GDM1 (cell line): ENCODE data around the gene PPP1R26.
"Not testable (repeated sequence)": the region's sequence is repeated elsewhere in the genome, so short reads cannot be mapped to it uniquely, and the experiment has no call there.

Experiments used
- DNase-seq: peaks from one replicate; lab custom pipeline; 2025; lab: John Stamatoyannopoulos, UW

The PPP1R26 gene, protein sequence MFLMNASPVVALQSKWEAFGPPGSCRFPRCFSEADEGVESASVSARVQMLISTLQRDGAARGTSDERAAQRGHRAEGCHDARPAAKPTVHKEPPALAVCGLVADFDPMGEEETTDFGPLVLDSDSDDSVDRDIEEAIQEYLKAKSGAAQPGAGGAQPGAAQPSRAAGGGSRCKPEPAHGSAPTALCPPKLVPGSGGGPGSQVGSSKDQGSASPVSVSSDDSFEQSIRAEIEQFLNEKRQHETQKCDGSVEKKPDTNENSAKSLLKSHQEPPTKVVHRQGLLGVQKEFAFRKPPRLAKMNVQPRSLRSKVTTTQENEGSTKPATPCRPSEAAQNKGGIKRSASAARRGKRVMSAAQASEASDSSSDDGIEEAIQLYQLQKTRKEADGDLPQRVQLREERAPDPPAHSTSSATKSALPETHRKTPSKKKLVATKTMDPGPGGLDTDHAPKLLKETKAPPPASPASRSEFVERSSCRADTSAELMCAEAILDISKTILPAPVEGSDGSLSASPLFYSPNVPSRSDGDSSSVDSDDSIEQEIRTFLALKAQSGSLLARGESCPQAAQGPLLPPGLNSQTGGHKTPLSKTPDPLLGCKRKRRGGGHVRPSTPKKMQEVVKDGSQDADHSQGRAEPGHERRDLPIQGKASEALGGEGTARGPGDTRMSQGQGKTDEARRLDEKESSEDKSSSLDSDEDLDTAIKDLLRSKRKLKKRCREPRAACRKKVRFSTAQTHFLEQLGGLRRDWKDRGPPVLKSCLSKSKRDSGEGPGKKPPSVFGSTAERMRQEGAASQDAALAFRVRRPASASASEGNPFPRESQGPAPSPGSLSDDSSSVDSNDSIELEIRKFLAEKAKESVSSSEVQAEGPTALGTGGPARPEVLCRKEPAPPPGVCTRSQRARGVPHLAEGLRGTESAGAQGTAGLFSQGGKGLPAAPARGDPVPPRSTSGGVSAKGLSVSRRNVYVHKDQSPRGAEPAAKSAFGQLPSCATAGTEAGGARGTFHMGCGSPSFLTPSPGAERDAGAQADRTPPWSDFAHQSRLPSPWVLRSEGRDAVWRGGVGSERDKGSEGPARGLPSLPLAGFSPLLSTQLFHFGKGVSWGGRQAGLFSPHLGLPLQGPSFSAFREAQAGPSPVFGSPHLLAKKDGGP (N-terminal part only)

GRCh38 chr9:135479469-135480052 lies at the start of gene PPP1R26:
TSS of gene PPP1R26 (plus strand) at chr9:135479782. CDS start at chr9:135484511, 4,729 bp downstream.
- DNase-seq: no peak

DNA sequence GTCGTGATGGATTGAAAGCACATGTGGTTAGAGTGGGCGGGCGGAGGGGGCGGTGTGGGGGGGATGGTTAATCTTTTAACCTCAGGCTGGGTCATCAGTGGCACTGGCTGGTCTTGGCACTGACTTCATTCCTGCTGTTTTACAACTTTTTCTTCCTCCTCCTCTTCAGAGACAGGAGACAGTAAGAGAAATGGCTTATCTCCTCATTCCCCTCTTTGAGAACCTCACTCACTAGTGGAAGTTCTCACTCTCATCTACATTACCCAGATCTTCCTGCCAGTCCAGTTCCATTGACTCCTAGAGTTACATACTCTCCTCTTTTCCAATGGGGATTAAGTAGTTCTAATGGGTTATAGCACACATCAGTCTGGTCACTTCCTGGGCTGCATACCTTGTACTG lies 42.3 kb upstream of the PPP1R26 start:
- DNase-seq: no peak

DNA sequence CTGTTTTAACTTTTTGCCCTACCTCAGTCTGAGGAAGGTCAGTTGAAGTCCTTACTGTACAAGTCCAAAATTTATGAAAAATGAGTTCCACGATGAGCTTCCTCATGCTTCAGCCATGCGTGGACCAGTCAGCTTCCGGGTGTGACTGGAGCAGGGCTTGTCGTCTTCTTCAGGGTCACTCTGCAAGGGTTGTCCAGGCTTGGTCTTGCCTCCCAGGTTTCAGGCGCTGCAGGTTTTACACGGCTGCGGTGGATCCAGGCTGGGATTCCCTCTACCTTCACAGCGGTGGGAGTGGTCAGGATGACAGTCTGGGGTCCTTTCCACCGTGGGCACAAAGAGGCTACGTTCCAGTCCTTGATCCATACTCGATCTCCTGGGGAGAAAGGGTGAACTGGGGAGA lies 41.9 kb upstream of the PPP1R26 start:
- not testable (repeated sequence) for DNase-seq

DNA sequence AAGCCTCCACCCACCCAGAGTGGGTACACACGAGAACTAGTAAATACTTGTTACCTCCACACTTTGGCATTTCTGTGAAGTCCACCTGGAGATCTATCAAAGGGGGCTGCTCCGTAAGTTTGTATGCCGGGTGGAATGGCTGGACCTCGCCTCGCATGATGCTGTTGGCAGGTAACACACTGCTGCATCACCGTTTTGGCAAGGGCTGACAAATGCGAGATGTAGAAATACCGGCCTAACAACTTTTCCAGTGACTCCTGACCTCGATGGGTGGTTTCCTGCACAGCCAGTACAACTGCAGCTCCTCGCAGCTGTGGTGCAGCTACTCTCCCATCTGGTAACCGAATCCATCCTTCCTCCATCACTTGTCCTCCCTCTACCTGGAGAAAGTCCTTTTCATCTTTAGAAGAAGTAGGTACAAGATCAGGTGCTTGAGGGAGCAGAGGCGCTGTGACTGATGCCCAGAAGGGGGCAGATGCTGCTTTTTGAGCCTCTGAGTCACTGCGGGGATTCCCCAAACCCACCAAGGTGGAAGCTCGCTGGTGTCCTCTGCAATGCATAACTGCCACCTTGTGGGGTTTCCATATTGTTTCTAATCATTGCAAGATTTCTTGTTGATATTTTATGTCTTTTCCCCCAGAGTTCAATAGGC lies 40.9 kb upstream of the PPP1R26 start:
- not testable (repeated sequence) for DNase-seq

DNA sequence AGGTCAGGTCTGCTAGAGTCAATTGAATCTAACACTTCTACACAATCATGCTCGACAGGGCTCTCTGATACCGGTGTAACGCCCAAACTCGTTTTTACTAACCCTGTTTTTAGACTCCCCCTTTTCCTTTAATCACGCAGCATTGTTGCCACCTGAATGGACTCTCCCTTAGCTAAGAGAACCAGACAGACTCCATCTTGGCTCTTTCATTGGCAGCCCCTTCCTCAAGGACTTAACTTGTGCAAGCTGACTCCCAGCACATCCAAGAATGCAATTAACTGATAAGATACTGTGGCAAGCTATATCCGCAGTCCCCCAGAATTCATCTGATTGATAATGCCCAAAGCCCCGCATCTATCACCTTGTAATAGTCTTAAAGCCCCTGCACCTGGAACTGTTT lies 40.1 kb upstream of the PPP1R26 start:
- DNase-seq: not testable (repeated sequence)

DNA sequence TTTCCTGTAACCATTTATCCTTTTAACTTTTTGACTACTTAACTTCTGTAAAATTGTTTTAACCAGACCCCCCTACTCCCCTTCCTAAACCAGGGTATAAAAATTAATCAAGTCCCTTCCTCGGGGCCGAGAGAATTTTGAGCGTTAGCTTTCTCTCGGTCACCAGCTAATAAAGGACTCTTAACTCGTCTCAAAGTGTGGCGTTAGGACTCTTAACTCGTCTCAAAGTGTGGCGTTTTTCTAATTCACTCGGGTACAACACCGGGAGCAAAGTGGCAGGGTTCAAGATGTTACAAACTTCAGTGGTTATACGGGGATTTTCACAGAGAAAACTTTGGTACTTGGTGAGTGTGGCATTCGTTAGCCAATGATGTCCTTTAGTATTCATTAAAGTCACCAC lies 39.7 kb upstream of the PPP1R26 start:
- DNase-seq: no peak

DNA sequence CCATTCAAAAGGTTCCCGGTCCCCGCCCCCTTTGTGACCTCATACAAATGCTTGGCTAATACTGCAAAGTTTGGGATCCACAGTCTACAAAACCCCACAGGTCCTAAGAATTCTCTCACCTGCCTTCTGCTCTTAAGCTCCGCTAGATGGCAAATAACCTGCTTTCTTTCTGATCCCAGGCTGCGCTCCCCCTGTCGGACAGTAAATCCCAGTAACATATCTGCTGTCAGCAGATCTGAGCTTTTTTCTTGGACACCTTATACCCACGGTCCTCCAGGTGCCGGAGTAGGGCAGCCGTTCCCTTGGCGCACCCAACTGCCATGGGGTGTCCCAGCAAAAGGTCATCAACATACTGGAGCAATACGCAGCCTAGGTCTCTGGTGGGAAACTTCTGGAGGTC lies 39.0 kb upstream of the PPP1R26 start:
- no peak for DNase-seq

DNA sequence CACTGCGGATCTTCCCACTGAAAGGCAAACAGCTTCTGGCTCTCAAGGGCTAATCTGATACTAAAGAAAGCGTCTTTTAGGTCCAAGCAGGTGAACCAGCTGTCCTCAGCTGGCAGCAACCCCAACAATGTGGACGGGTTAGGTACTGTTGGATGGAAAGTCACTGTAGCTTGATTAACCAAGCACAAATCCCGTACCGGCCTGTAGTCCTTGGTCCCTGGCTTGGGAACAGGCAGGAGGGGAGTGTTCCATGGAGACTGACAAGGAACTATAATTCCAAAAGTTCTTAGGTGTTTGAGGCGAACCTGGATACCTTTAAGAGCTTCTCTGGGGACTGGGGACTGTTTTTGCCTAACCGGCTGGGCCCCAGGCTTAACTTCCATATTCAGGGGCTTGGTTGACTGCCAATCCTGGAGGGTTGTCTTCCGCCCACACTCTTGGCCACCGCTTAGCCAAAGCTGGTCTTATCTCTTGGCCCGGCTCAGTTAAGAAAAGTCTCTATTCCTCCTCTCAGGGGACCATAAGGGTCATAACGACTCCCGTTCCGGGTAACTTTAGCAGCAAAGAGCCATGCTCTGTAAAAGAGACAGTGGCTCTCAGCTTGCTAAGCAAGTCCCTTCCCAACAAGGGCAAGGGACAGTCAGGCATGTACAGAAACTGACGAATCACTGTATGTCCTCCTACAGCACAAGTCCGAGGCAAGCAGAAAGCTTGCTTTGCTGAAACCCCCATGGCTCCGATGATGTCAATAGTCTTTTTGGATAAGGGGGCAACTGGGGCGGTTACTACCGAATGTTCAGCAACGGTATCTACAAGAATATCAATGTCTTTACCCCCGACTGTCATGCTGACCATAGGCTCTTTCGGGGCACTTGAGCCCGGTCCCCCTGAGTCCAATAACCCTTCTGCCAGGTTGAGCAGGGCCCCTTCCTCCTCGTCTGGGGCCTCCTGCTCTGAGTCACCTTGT lies 38.2 kb upstream of the PPP1R26 start:
- DNase-seq: not testable (repeated sequence)

DNA sequence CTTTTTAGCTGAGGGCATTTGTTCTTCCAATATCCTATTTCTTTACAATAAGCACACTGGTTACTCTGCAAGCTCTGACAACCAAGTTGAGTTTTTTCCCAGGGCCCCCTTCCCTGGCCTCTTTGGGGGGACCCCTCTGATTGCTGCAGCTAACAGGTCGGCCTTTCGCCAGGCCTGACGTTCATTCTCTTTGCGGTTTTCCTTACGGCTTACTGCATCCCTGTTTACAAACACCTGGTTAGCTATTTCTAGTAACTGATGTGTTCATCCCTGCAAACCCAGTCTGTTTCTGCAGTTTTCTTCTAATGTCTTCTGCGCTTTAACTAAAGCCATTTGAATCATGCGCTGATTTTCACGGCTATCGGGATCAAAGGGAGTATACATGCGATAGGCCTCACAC lies 37.5 kb upstream of the PPP1R26 start:
- no peak for DNase-seq

GRCh38 chr9:135443797-135444425 lies 35.7 kb upstream of the PPP1R26 start:
- no peak for DNase-seq

DNA sequence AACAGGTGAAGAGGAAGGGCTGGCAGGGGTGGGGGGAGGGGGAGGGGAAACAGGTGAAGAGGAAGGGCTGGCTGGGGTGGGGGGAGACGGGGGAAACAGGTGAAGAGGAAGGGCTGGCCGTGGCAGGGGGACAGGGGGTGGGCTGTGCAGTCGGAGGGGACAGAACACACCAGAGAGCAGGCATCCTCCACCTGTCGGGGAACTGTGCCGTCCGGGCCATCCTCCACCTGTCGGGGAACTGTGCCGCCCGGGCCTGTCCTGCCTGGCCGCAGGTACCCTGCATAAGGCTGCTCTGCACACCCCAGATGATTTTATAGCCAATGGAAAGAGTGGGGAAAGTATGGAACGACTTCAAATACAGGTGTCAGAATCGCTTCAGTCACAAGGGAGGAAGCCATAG lies 32.5 kb upstream of the PPP1R26 start:
- no peak for DNase-seq

DNA sequence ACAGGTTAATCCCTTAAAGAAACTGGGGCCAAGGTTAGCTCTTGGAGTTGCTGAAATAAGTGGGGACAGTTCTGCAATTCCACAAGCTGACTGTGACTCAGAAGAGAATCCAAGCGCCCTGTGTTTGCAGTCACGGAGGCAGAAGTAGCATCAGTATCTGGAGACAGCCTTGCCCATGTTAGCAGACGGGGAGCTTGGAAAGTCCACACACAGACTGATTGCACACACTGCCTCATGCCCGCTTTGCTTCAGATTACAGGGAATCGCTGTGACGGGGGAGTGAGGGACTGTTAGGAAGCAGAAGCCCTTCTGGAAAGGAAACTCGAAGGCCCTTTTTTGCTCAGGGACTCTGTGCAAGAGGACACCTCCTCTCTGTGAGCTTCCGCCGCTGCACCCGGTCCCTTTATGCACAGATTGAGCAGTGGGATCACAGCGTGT lies 30.9 kb upstream of the PPP1R26 start:
- DNase-seq: no peak

DNA sequence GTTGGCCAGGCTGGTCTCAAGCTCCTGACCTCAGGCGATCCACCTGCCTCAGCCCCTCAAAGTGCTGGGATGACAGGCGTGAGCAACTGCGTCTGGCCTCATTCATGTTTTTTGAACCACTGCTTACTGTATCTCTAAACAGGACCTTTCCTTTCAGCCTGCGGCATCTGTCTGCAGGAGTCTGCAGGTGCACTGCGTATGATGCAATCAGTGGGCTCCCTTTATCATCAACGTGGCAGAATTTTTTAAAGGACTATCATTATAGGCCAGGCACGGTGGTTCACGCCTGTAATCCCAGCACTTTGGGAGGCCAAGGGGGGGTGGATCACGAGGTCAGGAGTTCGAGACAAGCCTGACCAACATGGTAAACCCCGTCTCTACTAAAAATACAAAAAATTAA lies 30.1 kb upstream of the PPP1R26 start:
- not testable (repeated sequence) for DNase-seq

- no peak for DNase-seq
Measured at GRCh38 chr9:135450956-135451355, 28.6 kb upstream of the PPP1R26 start.

- DNase-seq: not testable (repeated sequence)
Measured at GRCh38 chr9:135451909-135452308, 27.7 kb upstream of the PPP1R26 start.

DNA sequence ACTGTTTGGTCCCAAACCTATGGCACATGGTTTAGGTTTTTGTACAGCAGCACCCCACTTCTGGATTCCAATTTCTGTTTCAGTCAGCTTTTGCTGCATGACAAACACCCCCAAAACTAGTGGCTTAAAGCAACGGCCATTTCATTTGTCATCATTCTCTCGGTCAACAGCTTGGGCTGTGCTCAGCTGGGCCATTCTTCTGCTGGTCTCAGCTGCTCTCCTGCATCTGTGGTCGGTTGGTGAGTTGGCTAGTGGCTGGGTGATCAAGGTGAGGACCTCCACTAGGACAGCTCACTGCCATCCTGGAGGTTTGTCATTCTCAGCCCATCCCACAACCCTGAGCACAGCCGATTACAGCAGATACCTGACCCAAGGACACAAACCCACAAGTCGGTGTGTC lies 24.8 kb upstream of the PPP1R26 start:
- no peak for DNase-seq

GRCh38 chr9:135455401-135456030 lies 24.1 kb upstream of the PPP1R26 start:
- no peak for DNase-seq

GRCh38 chr9:135456436-135457104 lies 23.0 kb upstream of the PPP1R26 start:
- DNase-seq: no peak

- not testable (repeated sequence) for DNase-seq
Measured at GRCh38 chr9:135458478-135458877, 21.1 kb upstream of the PPP1R26 start.
